GM12801 (cell line): ENCODE measurements around the gene ZNF521.

ENCODE experiments used
- TF ChIP-seq, protein P1 (sequence below): IDR thresholded peaks from one replicate; pipeline ENCODE4 v1.5.1; 2011; ENCODE audit warnings: control low read depth; ENCODE audit not compliant: insufficient read length; ENCODE audit errors: extremely low read depth

ZNF521 gene

DNA sequence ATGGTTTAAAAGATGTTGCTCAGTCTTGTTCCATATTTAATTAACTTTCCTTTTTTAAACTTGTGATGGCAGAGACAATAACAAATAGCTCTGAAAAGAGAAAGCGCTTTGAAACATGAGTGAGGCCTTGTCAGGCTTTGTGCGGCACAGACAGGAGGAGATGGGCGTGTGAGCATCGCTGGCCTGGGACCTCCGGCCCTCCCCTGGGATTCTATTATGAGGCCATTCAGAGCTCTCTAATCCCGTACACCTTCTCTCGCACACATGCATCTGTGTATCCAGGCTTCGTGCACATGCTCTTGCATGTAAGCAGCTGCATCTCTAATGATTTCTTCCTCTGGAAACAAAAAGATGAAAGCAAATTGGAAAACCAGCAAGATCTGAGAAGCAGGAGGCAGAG is 313.7 kb downstream of the ZNF521 start:
- TF ChIP-seq, protein P1, sequence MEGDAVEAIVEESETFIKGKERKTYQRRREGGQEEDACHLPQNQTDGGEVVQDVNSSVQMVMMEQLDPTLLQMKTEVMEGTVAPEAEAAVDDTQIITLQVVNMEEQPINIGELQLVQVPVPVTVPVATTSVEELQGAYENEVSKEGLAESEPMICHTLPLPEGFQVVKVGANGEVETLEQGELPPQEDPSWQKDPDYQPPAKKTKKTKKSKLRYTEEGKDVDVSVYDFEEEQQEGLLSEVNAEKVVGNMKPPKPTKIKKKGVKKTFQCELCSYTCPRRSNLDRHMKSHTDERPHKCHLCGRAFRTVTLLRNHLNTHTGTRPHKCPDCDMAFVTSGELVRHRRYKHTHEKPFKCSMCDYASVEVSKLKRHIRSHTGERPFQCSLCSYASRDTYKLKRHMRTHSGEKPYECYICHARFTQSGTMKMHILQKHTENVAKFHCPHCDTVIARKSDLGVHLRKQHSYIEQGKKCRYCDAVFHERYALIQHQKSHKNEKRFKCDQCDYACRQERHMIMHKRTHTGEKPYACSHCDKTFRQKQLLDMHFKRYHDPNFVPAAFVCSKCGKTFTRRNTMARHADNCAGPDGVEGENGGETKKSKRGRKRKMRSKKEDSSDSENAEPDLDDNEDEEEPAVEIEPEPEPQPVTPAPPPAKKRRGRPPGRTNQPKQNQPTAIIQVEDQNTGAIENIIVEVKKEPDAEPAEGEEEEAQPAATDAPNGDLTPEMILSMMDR = no peak

GRCh38 chr18:25033747-25034471 is 318.1 kb downstream of the ZNF521 start:
- TF ChIP-seq, protein P1 = no peak

GRCh38 chr18:25029802-25030201 is 322.2 kb downstream of the ZNF521 start:
- TF ChIP-seq, protein P1 = no peak

- TF ChIP-seq, protein P1 = no peak
Observed at GRCh38 chr18:25019931-25020330, 332.0 kb downstream of the ZNF521 start.

DNA sequence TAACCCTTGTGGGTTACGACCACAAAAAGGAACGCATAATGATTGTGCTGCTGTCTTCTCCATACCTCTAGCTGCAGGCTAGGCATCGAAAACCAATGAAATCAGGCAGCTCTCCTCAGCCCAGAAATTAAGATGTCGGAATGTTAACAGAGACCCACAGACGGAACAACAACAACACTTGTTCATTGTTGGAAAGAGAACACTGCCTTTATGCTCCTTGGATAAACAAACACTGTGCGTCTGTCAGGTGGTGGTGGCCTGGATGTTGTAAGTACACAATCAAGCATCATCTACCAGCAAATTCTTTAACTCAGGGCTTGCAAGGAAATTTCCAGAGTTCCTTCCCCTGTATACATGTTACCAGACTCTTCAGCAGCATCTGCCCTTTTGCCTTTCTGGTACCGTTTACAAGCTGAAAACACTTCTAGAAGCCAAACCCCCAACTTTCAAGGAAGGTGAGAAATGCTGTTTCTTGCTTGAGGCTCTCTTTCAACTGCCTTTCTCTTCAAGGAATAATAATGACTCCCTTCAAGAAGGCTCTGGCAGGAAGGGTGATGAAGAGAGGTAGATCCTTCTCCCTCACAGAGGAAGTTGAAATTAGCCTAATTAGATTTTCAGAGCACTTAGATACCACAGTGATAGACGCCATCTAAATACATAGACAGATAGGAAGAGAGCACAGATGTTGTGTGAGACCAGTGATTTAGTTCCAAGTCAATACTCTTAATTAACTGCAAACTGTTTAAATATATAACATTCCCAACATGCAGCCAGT is 332.7 kb downstream of the ZNF521 start:
- TF ChIP-seq, protein P1 = no peak

DNA sequence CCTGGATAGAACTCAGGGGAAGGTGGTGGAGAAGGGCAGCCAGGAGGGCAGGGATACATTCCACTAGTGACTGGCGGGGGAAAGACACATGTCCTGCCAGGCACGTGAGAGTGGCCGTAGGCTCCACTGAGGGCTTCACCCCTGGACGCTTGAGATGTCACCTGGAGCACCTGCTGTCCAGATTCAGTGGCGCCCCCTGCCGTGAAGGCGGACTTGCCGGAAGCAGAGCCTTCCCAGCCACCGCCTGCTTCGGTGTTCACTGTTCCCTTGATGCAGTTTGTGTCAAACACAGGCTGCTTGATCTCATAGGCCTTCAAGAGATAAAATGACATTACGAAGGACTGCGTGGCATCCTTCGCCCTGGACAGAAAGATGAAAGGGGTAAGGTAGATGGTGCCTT is 335.3 kb downstream of the ZNF521 start:
- TF ChIP-seq, protein P1 = no peak

GRCh38 chr18:25016181-25016580 is 335.8 kb downstream of the ZNF521 start:
- TF ChIP-seq, protein P1 = no peak
